ENCODE measurements around the gene EFNA4.
A peak's percentile ranks its signal among the peaks of the same experiment; 100 is the strongest.

The EFNA4 gene

DNA sequence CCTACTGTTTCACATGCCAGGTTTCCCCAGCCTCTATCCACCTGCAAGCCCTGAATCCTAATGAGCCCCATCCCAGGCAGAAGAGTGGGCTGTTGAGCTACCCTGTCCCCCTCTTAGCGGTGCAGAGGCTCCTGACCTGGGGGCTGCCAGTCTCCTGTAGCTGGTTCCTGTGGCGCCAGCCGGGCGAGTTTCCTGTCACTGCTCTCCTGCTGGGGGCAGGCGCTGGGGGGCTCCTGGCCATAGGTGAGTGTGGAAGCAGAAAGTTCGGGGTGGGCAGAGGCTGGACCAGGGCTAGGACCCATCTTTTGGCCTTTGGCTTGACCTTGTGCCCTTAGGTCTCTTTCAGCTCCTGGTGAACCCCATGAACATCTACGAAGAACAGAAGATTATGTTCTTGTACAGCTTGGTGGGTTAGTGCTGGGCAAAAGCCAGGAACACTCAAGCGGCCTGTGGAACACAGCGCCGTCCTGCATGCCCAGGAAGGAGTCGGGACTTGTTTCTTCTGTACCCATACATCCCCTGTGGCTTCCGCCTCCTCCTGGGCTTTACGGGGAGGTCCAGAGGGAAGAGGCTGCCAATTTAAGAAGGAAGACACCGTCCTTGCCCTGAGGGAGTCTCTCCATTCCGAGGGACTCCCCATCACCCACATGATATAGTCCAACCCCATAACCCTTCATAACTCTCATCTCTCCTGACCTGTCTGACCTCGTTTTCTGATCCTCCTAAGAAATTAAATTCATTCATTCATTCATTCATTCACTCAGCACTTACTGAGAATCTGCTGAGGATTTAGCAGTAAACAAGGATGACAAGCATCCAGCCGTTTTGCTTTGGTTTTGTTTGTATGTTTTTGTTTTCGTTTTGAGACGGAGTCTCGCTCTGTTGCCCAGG is 29.0 kb upstream of the EFNA4 start:
- no peak for DNase-seq

DNA sequence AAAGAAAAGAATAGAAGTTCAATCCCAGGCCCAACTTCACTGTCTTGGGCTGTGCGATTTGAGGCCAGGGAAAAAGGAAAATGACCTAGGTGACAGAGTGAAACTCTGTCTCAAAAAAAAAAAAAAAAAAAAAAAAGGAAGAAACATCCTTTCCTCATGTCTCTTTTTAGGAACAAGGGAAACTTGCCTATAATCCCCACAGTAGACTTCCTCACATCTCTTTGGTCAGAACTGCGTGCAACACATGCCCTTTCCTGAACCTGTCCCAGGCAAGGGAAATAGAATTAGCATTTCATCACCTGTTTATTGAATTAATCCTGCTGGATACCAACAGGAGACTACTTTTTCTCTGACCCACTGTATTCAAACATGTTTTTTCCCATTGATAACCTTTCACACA is 27.6 kb upstream of the EFNA4 start:
- DNase-seq = no peak

DNA sequence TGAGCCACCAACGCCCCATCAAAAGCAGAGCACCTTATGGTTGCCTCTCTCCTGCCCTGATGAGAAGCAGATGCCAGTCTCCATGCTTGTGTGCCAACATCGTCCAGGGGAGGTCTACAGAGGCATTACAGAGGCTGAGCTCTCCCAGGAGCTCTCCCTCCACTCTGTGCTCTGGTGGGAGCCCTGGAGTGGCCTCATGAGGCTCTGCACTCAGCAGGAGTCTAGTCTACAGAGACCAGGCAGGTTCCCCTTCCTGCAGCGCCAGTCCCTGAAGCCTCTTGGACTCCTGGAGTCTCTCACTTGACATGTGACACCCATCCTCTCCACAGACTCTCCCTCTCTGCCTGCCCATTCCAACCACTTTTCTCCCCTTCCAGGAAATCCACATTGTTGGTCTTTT is 26.5 kb upstream of the EFNA4 start:
- DNase-seq = no peak

DNA sequence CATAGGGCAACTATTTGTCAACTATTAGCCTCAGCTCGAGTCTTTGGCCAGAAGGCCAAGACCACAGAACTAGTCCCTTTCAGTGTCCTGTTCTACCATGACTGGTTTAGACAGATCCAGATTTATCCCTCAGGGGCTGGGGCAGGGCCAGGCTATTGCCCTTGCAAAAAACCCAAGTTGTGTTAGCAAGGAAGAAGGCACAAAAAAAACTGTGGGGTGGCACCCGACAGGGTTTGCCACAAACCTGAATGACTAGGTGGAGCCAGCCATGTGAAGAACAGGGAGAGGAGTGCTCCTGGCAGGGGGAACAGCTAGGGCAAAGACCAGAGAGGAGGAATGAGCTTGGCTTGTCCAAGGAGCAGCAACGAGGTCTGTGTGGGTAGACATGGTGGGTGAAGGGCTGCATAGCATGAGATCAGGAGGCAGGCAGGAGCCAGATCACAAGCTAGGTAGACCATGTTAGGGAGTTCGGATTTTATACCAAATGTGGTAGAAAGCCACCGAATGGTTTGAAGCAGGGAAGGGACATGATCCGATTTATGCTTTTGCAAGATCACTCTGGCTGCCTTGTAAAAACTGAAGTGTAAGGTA is 25.6 kb upstream of the EFNA4 start:
- no peak for DNase-seq

DNA sequence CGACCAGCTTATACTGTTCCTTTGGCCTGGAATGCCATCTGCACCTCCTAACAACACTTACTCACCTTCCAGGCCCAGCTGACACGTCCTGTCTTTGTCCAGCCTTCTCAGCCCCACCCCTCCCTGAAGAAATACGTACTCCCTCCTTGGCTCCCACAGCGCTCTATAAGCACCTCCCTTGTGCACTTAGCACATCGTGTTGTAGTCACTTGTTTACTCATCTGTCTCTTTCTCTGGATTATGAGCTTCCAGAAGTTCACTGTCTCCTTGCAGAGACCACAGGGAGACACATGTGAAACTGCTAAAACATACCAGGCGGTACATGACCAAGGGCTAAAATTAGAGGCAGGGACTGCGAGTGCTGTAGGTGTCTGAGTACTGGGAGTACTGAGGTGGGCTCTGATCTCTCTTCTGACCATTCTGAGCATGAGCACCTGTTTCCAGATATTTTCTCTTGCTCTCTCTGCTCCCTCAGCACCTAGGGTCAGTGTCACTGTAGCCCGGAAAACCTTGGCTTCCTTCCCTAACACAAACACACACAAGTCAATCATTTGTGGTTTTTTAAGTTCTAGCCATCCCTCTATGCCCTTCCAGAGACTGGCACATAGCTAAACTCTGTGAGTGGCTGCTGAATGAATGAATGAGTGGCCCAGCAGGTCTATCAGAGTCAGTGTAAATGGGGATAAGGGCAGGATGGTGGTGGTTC is 24.8 kb upstream of the EFNA4 start:
- no peak for DNase-seq

DNA sequence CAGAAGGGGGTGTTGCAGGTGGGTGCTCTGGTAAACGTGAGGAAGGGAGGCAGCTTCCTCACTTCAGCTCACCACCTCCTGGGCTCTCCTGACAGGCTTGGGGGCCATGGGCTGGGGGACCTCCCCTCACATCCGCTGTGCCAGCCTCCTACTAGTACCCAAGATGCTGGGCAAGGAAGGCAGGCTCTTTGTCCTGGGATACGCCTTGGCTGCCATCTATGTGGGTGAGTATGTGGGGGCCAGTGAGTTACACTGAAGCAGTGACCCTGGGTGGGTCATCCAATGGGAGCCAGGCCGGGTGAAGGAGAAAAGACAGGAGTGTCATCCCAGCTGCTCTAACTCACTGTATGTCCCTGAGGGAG is 24.3 kb upstream of the EFNA4 start:
- no peak for DNase-seq

DNA sequence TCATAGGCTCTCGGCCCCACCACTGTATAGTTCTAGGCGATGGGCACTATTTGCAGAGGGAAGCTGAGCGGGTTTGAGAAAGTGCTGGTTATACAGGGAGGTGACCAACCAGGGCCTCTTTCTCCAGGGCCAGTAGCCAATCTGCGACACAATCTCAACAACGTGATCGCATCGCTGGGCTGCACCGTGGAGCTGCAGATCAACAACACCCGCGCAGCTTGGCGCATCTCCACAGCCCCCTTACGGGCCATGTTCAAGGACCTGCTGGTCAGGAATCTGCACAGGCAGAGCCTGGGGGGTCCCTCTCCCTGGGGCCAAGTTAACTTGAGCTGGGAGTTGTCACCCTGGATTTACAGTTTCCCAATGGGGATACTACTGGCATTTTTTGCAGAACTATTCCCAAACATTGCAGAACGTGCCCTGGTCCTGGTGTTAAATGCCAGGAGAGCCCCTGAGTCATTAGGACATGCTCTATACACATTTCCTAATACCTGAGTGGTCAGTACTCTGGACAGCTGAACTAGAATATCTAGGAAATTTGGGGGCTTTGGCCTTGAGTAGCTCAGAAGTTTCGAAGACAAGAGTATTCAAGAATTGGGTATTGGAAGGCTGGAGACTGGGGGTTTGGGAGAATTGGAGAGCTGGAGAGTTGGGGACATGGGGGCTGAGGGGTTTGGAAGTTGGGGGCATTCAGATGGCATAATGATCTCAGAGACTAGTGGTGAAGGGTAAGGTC is 23.0 kb upstream of the EFNA4 start:
- no peak for DNase-seq

DNA sequence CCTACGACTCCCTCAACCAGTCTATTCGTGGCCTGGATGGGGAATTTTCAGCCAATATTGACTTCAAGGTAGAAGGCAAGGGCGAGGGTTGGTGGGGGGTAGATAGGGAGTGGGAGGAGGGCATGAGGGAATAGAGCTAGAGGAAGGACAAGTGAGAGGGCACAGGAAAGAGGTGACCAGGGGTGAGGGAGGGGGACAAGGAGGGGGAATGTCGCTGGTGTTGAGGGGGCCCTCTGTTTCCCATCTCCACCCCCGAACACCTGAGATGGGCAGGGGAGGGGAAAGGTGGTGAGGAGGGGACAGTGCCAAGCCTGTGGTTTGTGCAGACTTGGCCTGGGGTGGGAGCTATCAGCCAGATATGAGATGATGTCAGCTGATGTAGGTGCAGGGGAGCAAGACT is 20.8 kb upstream of the EFNA4 start:
- no peak for DNase-seq

DNA sequence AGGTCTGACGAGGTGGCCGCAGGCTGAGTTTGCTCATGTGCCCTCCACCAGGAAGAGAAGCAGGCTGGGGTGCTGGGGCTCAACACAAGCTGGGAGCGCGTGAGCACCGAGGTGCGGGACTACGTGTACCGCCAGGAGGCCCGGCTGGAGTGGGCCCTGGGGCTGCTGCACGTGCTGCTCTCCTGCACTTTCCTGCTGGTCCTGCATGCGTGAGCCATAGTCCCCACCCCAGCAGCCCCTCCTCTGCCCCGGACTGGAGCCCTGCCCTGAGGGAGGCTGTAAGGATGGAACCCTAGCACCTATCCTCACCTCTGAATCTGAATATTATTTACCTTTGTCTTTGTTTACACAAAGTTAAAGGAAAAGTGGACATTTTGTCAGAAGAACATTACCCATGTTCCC is 20.2 kb upstream of the EFNA4 start:
- DNase-seq = no peak

DNA sequence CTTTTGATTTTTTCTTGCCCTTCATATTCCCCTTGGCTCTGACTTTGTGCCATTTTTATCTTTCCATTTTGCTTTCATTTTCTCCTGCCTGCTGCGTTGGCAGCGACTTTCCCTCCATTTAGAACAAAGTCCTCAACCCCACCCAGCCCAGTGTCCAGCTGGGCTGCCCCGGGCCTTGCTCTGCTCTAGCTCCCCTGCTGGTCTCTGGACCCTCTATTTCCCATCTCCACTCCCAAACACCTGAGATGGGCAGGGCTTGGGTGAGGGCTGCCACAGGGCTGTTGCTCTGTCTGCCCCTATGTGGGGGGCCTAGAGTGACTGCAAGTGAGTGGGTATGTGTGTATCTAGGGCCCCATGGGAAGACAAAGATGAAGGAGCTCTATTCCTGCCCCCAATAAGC is 19.7 kb upstream of the EFNA4 start:
- no peak for DNase-seq

DNA sequence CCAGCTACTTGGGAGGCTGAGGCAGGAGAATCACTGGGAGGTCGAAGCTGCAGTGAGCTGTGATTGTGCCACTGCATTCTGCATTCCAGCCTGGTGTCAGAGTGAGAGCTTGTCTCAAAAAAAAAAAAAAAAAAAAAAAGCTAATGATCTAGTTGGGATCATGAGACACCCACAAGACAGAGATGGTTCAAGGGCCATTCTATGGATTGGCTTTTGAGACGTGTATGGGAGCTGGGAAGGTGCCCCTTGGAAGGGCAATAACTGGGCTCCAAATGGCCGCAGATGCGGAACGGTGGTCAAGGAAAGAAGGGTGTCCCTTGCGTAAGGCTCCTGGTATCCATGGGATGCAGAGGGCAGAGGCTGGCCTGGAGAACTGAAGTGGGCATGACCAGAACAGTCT is 19.2 kb upstream of the EFNA4 start:
- DNase-seq = no peak

DNA sequence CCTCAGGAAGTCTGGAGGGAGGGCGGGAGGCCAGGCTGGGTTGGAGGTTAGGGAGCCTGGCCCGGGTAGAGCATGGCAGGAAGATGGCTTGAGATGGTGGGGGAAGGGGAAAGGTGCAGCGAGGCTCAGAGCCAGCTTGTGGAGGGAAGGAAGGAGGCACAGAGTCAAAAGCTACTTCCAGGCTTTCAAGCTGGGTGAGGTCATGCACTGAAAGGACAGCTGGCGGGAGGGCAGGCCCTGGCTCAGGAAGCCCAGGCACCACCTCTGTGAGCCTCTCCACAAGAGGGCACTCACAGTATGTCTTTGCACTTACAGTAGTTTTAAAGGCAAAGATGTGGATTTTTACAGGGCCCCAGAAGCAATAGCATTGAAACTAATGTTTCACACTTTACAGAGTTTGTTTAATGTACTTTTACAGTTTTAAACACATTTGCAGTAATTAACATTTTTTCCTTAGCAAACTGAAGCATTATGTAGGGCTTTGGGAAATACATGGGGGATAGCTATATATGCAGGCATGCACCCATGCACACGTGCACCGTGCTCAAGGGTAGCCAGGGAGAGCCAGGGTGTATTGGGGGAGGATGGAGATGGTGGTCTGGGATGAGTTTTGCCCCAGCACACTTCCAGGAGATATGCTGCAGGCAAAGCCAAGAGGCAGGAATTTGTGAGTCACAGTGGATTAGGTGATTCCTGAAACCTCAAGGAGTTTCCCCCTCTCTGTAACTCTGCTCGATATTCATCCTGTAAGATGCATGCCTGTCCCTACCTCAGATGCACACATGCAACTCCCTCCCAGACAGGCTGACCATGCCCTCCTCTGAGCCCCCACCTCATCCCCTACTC is 18.5 kb upstream of the EFNA4 start:
- DNase-seq = peak; percentile 45

DNA sequence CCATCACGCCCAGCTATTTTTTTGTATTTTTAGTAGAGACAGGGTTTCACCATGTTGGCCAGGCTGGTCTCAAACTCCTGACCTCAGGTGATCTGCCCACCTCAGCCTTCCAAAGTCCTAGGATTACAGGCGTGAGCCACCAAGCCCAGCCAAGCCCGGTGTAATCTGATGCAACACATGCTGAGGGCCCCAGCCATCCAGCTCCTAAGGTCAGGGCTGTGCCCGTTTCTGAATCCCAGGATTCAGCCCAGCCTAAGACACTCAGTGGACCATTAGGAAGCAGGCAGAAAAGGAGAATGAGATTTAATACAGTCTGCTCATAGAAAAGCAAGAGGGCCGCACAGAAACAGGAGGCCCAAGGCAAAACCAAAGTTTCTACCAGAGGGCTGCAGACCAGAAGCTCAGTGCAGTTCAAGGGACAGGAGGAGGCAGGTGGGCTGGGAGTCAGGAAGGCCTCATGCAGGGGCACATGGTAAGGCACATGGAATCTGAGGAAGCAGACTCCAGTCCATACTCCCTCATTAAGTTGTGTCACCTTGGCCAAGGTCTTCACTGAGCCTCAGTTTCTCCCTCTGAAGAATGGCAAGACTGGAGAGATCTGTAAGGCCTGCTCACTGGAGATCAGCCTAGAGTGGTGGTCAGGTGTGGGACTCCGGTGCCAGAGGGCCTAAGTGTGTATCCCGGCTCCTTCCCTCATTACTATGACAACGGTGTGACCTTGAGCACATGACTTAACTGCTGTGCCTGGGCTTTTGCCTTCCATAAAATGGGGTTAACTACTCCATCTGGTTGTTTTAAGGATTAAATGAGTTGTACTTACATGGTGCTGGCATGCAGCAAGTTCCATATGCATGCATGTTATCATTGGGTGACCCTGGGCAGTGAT is 14.8 kb upstream of the EFNA4 start:
- no peak for DNase-seq

DNA sequence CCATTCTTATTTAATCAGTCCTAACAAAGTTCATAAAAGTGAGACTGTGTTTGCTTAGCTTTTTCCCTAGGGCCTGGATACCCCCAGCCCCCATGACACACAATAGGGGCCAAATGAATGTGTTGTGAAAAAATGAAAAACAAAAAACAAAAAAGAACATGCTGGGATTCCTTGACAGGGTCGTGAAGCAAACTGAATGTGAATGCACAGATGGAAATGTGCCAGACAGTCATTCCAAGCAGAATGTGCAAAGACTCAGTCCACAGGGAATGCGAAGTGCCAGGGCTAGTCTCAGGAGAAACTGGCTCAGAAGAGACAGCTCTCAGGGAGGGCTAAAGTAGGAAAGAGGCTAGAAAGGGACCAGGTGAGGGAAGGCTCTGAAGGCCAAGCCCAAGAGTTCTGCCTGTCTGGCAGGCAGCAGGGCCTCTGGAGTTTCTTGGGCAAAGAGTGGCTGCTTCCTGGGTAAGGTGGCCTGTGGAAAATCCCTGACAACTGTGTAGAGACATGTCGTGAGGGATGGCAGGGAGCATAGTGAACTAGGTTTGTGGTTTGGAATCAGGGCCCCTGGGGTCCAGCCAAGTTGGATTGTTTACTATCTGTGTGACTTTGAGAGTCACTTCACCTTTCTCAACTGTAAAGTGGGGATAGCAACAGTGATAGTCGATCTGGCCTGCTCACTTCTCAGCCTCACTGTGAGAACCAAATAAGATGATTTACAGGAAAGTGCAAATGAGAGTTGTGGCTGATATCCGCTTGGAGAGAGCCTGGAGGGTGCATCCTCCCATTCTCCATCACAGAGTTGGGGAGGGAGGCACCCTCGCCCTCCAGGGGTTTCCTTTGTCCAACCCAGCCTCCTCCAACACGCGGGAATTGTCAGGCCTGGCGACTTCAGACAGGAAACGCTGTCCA is 13.6 kb upstream of the EFNA4 start:
- no peak for DNase-seq

DNA sequence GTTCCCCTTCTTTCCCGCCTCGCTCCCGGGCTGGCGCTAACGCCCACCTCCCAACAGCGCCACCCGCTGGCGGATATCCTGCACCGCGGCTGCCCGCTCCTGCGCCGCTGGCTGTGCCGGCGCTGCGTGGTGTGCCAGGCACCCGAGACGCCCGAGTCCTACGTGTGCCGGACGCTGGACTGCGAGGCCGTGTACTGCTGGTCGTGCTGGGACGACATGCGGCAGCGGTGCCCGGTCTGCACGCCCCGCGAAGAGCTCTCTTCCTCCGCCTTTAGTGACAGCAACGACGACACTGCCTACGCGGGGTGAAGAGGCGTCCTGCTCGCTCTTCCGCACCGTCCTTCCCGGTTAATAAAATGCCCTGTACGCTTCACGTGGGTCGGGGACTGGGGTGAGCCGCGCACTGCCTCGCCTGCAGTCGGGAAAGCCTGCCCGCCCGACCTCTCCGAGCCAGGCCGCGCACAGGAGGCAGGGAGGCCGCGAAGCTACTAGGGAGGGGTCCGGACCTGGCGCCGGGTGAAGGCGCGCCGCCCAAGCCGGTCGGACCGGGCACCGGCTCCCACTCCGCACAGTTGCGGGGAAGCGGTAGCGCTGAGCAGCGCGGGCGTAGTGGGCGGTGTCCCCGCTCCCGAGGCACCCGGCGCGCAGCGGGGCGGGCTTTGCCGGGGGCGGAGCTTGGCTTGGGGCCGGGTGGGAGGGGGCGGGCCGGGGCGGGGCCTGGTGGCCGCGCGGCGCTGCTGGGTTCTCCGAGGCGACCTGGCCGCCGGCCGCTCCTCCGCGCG is 12.8 kb upstream of the EFNA4 start, which contains the start of gene ADAM15:
Gene ADAM15 (plus strand): TSS at position 757 of the 782 bp plus-strand sequence. CDS start 71 bp downstream, outside the sequence.
- DNase-seq = peak; percentile 69

DNA sequence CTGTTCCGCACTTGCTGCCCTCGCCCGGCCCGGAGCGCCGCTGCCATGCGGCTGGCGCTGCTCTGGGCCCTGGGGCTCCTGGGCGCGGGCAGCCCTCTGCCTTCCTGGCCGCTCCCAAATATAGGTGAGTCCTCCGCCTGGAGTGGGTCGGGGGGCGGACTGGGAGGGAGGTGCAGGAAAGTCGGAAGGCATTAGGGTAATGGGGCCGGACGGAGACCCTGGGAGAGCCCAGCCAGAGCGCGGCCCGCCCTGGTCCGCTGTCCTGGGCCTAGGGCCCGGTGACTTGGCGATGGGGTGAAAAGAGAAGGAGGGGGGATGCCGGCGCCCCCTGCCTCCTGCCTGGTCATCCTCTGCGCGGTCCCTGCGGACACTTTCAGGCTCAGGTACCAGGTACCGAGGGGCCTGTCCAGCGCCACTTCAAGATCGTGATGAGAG is 12.2 kb upstream of the EFNA4 start:
- no peak for DNase-seq

DNA sequence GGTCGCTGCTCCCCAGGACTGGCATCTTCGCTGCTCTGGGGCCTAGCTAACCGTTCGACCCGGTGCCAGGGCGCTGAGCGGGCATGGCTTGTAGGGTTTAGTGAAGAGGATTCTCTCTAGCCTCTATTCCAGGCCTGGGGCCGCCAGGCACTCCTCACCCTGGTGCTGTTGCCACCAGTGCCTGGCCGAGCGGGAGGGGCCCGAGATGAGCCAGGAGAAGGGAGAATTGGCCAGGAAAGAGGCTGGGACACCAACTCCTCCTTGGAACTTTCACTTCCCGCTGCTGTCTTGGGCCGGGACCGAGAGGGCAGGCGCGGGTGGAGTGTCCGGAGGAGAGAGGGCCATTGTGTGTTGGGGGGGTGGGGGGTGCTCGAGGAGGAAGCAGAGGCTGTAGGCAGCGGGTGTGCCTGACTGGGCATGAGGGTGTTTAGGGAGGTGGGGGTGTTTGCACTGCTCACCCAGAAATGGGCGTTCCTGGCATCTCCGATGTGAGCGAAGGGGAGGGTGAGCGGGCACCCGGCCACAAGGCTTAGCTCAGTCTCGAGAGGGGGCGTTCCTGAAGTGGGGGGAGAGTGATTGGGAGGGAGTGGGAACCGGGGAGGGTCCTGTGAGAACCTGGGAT is 11.7 kb upstream of the EFNA4 start:
- peak; percentile 18 for DNase-seq

All from activated CD4-positive, alpha-beta T cell treated with anti-CD3 and anti-CD28 coated beads for 1 hour (primary cell).